ENCODE measurements around the gene TMEM135. TPM values are rescaled to one million over a fixed set of nuclear protein-coding genes. Genes with fewer than 3 reads are reported as not detected.
"Not testable (repeated sequence)": the region's sequence is repeated elsewhere in the genome, so short reads cannot be mapped to it uniquely, and the experiment has no call there.

TMEM135 gene
- total RNA-seq, 4 donors from 2014 or later, result 7.9 to 38.7 (median 18.9) TPM

DNA sequence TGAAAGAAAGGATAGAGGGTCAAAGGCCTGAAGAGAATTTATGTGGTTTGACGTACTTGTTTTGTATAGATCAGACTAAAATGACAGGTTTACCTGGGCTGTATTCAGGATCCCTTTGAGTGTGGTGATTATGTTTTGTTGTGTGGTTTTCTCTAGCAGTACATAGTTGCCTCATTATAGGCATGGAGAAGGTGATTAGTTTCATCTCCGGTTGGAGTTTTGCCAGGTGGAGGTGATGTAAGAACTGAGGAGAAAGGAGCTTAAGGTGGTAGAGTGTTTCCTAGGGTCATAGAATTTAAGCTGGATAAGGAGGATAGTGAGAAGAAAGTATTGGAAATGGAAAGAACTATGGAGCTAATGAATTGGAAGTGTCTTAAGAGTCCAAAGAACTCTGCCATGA is 229.0 kb downstream of the TMEM135 start:
- Histone ChIP-seq H3K27ac (no peak overlapping the region), H3K36me3 (no peaks in the 10 kb centered on the region), H3K9me3 (no peaks in the 10 kb centered on the region), H3K4me3 (no peak overlapping the region), H3K4me1 (peaks cover 0 to 5% of the 10 kb centered on the region in 2 donors), H3K27me3 (no peaks in the 10 kb centered on the region)
- in situ Hi-C loops (cut with MboI; ENCODE audit: low sequenced_read_pairs in 4 of 4) (no loop called here), intact Hi-C loops (cut with DNase I; ENCODE audit: low total_unique reads) (no loop called here)
- TF ChIP-seq, protein P1, sequence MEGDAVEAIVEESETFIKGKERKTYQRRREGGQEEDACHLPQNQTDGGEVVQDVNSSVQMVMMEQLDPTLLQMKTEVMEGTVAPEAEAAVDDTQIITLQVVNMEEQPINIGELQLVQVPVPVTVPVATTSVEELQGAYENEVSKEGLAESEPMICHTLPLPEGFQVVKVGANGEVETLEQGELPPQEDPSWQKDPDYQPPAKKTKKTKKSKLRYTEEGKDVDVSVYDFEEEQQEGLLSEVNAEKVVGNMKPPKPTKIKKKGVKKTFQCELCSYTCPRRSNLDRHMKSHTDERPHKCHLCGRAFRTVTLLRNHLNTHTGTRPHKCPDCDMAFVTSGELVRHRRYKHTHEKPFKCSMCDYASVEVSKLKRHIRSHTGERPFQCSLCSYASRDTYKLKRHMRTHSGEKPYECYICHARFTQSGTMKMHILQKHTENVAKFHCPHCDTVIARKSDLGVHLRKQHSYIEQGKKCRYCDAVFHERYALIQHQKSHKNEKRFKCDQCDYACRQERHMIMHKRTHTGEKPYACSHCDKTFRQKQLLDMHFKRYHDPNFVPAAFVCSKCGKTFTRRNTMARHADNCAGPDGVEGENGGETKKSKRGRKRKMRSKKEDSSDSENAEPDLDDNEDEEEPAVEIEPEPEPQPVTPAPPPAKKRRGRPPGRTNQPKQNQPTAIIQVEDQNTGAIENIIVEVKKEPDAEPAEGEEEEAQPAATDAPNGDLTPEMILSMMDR (IDR thresholded peaks at IDR 0.05 in 4 of 5, conservative IDR thresholded peaks at IDR 0.05 in 1 of 5), result no peak
- no peak for TF ChIP-seq POLR2A (IDR thresholded peaks at IDR 0.05)
- DNase-seq (no peak), ATAC-seq (no peak)

DNA sequence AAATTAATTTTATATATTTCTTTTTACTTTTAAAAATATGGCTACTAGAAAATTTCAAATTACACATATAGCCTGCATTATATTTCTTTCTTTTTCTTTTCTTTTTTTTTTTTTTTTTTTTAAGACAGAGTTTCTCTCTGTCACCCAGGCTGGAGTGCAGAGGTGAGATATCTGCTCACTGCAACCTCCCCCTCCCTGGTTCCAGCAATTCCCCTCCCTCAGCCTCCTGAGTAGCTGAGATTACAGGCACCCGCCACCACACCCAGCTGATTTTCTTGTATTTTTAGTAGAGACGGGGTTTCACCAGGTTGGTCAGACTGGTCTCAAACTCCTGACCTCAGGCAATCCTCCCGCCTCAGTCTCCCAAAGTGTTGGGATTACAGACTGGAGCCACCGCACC is 234.2 kb downstream of the TMEM135 start:
- intact Hi-C loops (cut with DNase I; ENCODE audit: low total_unique reads); H3K4me1 ChIP-seq; H3K4me3 ChIP-seq; H3K9me3 ChIP-seq; in situ Hi-C loops (cut with MboI; ENCODE audit: low sequenced_read_pairs in 4 of 4); ATAC-seq; H3K27ac ChIP-seq; H3K36me3 ChIP-seq; DNase-seq; H3K27me3 ChIP-seq: not testable (repeated sequence)

DNA sequence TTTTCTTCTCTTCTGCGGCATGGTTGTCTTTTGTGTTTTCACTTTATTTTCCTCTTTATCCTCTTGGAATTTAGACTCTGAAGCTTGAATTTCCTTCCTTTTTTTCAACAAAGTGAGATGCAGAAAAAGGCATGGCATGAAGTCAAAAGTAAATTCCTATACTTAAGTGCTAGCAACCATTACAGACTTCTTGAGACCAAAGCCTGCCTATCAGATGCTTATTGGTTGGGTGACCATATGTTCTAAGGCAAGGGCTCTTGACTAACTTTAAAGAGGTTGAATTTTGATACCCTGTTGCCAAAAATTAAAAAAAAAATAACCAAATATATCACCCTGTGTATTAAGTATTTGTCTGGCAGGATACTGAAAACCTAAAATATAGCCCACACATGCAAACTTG is 237.4 kb downstream of the TMEM135 start:
- peaks cover 2 to 8% of the 10 kb centered on the region in 2 donors for H3K4me1 ChIP-seq
- H3K4me3 ChIP-seq, result no peak overlapping the region
- in situ Hi-C loops (cut with MboI; ENCODE audit: low sequenced_read_pairs in 4 of 4), result loop anchor here in 1 of 4 donors (5.0 to 25.0 kb wide), 2 partner anchors 213 to 333 kb away; no protein-coding TSS in a partner anchor
- intact Hi-C loops (cut with DNase I; ENCODE audit: low total_unique reads), result no loop called here
- H3K27me3 ChIP-seq, result no peaks in the 10 kb centered on the region
- no peak for ATAC-seq
- no peak for DNase-seq
- H3K36me3 ChIP-seq, result no peaks in the 10 kb centered on the region
- no peak for TF ChIP-seq POLR2A (IDR thresholded peaks at IDR 0.05)
- TF ChIP-seq, protein P1 (IDR thresholded peaks at IDR 0.05 in 4 of 5, conservative IDR thresholded peaks at IDR 0.05 in 1 of 5), result no peak
- H3K9me3 ChIP-seq, result no peaks in the 10 kb centered on the region
- no peak overlapping the region for H3K27ac ChIP-seq

DNA sequence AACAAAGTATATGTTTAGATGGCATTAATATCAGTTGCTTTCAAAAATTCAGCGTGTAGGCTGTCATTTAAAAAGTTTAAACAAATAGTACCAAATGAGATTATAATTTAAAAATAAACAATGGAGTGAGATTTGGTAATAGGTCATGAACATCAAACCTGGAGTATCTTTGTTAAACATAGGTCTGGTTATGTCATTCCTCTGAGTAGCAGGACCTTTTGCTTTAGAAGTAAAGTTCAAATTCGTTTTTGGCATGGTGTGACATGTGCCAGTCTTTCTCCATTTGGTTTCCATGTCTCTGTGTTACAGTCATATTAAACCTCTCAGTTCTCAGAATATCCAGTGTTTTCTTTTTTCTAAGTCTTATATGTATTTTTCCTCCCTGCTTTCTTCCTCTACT is 242.4 kb downstream of the TMEM135 start:
- DNase-seq, result no peak
- Histone ChIP-seq H3K27me3 (no peaks in the 10 kb centered on the region), H3K27ac (no peak overlapping the region), H3K4me1 (peaks cover 14 to 20% of the 10 kb centered on the region in 2 donors), H3K9me3 (no peaks in the 10 kb centered on the region), H3K36me3 (no peaks in the 10 kb centered on the region), H3K4me3 (no peak overlapping the region)
- in situ Hi-C loops (cut with MboI; ENCODE audit: low sequenced_read_pairs in 4 of 4), result loop anchor here in 1 of 4 donors (25.0 kb wide), 1 partner anchor 218 kb away; no protein-coding TSS in a partner anchor
- TF ChIP-seq, protein P1 (IDR thresholded peaks at IDR 0.05 in 4 of 5, conservative IDR thresholded peaks at IDR 0.05 in 1 of 5), result no peak
- TF ChIP-seq POLR2A (IDR thresholded peaks at IDR 0.05), result no peak
- no peak for ATAC-seq
- intact Hi-C loops (cut with DNase I; ENCODE audit: low total_unique reads), result loop anchor here (5.0 kb wide), 1 partner anchor 243 kb away; the partner anchor contains the start of gene TMEM135

DNA sequence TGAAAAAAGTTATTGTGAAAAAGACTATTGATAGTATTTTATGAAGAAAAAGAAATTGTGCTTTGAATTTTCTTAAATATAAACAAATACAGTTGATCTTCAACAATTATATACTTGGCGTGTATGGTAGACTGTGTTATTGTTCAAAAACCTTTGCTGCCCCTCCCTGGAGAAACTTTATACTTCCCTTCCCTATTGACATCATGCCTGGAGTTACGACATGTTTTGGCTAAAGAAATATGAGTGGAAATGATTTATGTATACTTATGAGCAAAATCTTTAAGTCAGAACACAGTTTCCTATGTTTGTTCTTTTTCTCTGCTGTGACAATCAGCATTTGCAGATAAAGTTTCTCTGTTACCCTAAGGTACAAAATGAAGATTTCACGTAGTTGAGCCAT is 243.8 kb downstream of the TMEM135 start:
- Histone ChIP-seq H3K27ac (peak overlapping the region in 1 of 4 donors; percentile 23), H3K4me1 (peaks cover 14 to 20% of the 10 kb centered on the region in 2 donors), H3K27me3 (no peaks in the 10 kb centered on the region), H3K4me3 (no peak overlapping the region), H3K9me3 (no peaks in the 10 kb centered on the region), H3K36me3 (no peaks in the 10 kb centered on the region)
- in situ Hi-C loops (cut with MboI; ENCODE audit: low sequenced_read_pairs in 4 of 4), result loop anchor here in 1 of 4 donors (25.0 kb wide), 1 partner anchor 219 kb away; no protein-coding TSS in a partner anchor
- intact Hi-C loops (cut with DNase I; ENCODE audit: low total_unique reads), result loop anchor here (5.0 kb wide), 1 partner anchor 244 kb away; the partner anchor contains the start of gene TMEM135
- ATAC-seq (peak; percentile 85 to 88), DNase-seq (no peak)
- TF ChIP-seq, protein P1 (IDR thresholded peaks at IDR 0.05 in 4 of 5, conservative IDR thresholded peaks at IDR 0.05 in 1 of 5), result peak in 3 of 5 experiments; percentile 24 to 35 (median 25)
- no peak for TF ChIP-seq POLR2A (IDR thresholded peaks at IDR 0.05)

Data from gastrocnemius medialis (tissue), 4 donors.